ENCODE results near the gene COL18A1. TPM values are rescaled to one million over a fixed set of nuclear protein-coding genes. Genes with fewer than 3 reads are reported as not detected.

Gene COL18A1
- total and polyA plus RNA-seq, 2 donors (not counting 1 experiment from before 2014, with no cell fraction given): 15.6 to 24.7 TPM

GRCh38 chr21:45492765-45493164 lies 87.8 kb downstream of the COL18A1 start:
- peaks cover 0 to 3% (median 0%) of the 10 kb centered on the region in 4 experiments for H3K27me3 ChIP-seq (replicated peaks in 1 of 4; ENCODE audit: control extremely low read depth in 1 of 4, control insufficient read depth in 3 of 4, insufficient read depth in 4 of 4, low read length in 3 of 4)
- Mint-ChIP-seq H3K4me1 (no peaks in the 10 kb centered on the region), H3K9me3 (ENCODE audit: insufficient read depth) (no peaks in the 10 kb centered on the region), H3K27ac (no peak overlapping the region), H3K4me3 (no peak overlapping the region), H3K27me3 (no peaks in the 10 kb centered on the region)
- no peak overlapping the region for H3K4me3 ChIP-seq (ENCODE audit: control extremely low read depth in 1 of 5, extremely low read depth in 1 of 5, insufficient read depth in 1 of 5, low read depth in 2 of 5, low read length in 4 of 5)
- no peak overlapping the region for H3K4me2 ChIP-seq (replicated peaks; ENCODE audit: low read depth, low read length, poor library complexity, severe bottlenecking)
- H4K20me1 ChIP-seq (ENCODE audit: control insufficient read depth, insufficient read depth, low read length, poor library complexity, severe bottlenecking): no peaks in the 10 kb centered on the region
- DNase-seq: no peak
- no peaks in the 10 kb centered on the region for H3K36me3 ChIP-seq (replicated peaks in 1 of 2; ENCODE audit: control extremely low read depth in 1 of 2, control insufficient read depth in 1 of 2, extremely low read depth in 1 of 2, insufficient read depth in 2 of 2, low read length in 1 of 2)
- H2AFZ ChIP-seq (ENCODE audit: insufficient read depth, low read depth, low read length, poor library complexity, severe bottlenecking): no peak overlapping the region
- intact Hi-C loops (cut with micrococcal nuclease): no loop called here
- CTCF ChIA-PET: no interaction called here
- no peak overlapping the region for H3K27ac ChIP-seq (ENCODE audit: low read length in 2 of 2)
- WGBS (ENCODE audit: insufficient coverage): 94% methylated on average over 20 of the region's 20 CpGs
- no peaks in the 10 kb centered on the region for H3K9me3 ChIP-seq (ENCODE audit: control extremely low read depth in 1 of 3, control insufficient read depth in 2 of 3, insufficient read depth in 1 of 3, low read length in 2 of 3)
- no peak for TF ChIP-seq CTCF (IDR thresholded peaks at IDR 0.05)
- no peak for TF ChIP-seq EZH2 (IDR thresholded peaks at IDR 0.05; ENCODE audit: borderline replicate concordance, insufficient read depth, low read depth, low read length, poor library complexity, severe bottlenecking)
- POLR2A ChIA-PET: no interaction called here
- ATAC-seq (ENCODE audit: low read depth): no peak
- H3K4me1 ChIP-seq (ENCODE audit: control insufficient read depth in 2 of 2, insufficient read depth in 2 of 2, low read length in 2 of 2): no peaks in the 10 kb centered on the region
- H3K79me2 ChIP-seq (ENCODE audit: control insufficient read depth, insufficient read depth, low read length): no peaks in the 10 kb centered on the region
- no peak overlapping the region for H3K9ac ChIP-seq (ENCODE audit: low read length)

GRCh38 chr21:45493401-45494001 lies 88.5 kb downstream of the COL18A1 start:
- POLR2A ChIA-PET: no interaction called here
- TF ChIP-seq EZH2 (IDR thresholded peaks at IDR 0.05; ENCODE audit: borderline replicate concordance, insufficient read depth, low read depth, low read length, poor library complexity, severe bottlenecking) (no peak), CTCF (IDR thresholded peaks at IDR 0.05) (no peak)
- Histone ChIP-seq H3K4me3 (ENCODE audit: control extremely low read depth in 1 of 5, extremely low read depth in 1 of 5, insufficient read depth in 1 of 5, low read depth in 2 of 5, low read length in 4 of 5) (no peak overlapping the region), H3K36me3 (replicated peaks in 1 of 2; ENCODE audit: control extremely low read depth in 1 of 2, control insufficient read depth in 1 of 2, extremely low read depth in 1 of 2, insufficient read depth in 2 of 2, low read length in 1 of 2) (no peaks in the 10 kb centered on the region), H4K20me1 (ENCODE audit: control insufficient read depth, insufficient read depth, low read length, poor library complexity, severe bottlenecking) (no peaks in the 10 kb centered on the region), H3K9ac (ENCODE audit: low read length) (no peak overlapping the region), H2AFZ (ENCODE audit: insufficient read depth, low read depth, low read length, poor library complexity, severe bottlenecking) (no peak overlapping the region), H3K27me3 (replicated peaks in 1 of 4; ENCODE audit: control extremely low read depth in 1 of 4, control insufficient read depth in 3 of 4, insufficient read depth in 4 of 4, low read length in 3 of 4) (peaks cover 0 to 3% (median 0%) of the 10 kb centered on the region in 4 experiments), H3K4me2 (replicated peaks; ENCODE audit: low read depth, low read length, poor library complexity, severe bottlenecking) (no peak overlapping the region), H3K9me3 (ENCODE audit: control extremely low read depth in 1 of 3, control insufficient read depth in 2 of 3, insufficient read depth in 1 of 3, low read length in 2 of 3) (no peaks in the 10 kb centered on the region), H3K79me2 (ENCODE audit: control insufficient read depth, insufficient read depth, low read length) (no peaks in the 10 kb centered on the region), H3K4me1 (ENCODE audit: control insufficient read depth in 2 of 2, insufficient read depth in 2 of 2, low read length in 2 of 2) (no peaks in the 10 kb centered on the region), H3K27ac (ENCODE audit: low read length in 2 of 2) (no peak overlapping the region)
- intact Hi-C loops (cut with micrococcal nuclease): no loop called here
- CTCF ChIA-PET: no interaction called here
- ATAC-seq (ENCODE audit: low read depth): no peak
- 93% methylated on average over 17 of the region's 21 CpGs for WGBS (ENCODE audit: insufficient coverage)
- H3K4me3 Mint-ChIP-seq: no peak overlapping the region
- no peak for DNase-seq
- no peaks in the 10 kb centered on the region for H3K27me3 Mint-ChIP-seq
- H3K4me1 Mint-ChIP-seq: no peaks in the 10 kb centered on the region
- H3K9me3 Mint-ChIP-seq (ENCODE audit: insufficient read depth): no peaks in the 10 kb centered on the region
- H3K27ac Mint-ChIP-seq: no peak overlapping the region
